CD4-positive, alpha-beta T cell treated with Interleukin-17A for 1 hour (primary cell): ENCODE results near the gene HTR1B.

Experiments used
- DNase-seq: peaks from one replicate; pipeline ENCODE4 v3.0.0-alpha.2; 2020

HTR1B gene

DNA sequence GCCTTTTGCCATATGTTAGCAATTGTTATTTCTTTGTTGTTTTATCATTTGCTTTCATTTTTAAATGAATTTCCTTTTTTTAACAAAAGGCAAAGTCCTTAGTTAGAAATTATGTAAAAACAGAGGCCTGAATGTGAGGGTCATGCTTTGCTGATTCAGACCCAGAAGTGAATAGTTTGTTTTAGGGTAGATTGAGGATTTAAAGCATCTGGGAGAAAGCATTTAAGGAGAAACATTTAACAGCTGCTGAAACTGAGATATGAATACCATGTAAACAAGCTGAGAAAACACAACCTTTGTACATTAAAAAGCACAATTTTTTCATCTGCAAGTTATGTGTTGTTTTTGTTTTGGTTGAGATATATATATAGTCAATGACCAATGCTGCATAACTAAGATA, 8.0 kb downstream of the HTR1B start:
- no peak for DNase-seq

- no peak for DNase-seq
Measured at GRCh38 chr6:77454386-77454785, 8.9 kb downstream of the HTR1B start.

DNA sequence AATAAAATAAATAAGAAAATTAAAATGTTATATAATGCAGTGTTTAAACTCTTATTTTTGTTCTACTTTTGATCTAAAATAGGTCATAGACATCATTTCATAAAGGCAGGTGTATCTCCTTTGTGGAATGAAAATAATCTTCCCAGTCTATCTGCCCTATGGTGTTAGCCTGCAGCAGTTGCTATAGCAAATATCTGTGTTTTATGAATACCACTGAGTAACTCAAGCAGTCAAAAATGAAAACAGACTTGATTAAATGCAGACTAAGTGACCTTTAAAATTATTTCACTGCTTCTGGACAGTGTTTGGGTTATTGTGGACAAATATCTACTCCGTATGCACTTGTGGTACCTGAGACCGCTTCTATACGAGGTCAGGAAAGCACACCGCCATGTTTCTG, 11.8 kb downstream of the HTR1B start:
- no peak for DNase-seq

DNA sequence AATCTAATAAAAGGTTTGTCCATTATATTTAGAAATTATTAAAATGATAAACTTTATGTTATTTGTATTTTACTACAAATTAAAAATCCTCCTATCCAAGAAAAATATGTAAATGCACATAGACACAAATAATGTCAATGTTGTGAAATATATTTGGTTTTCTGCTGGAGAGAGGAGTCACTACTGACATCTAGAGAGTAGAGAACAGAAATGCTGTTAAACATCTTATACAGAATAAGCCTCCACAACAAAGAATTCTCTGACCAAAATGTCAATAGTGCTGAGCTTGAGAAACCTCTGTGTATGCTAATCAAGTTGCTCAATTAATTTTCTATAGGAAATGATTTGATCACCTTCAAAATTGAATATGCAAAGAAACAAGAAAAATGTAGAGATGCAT, 12.4 kb downstream of the HTR1B start:
- DNase-seq = no peak

- DNase-seq = no peak
Measured at GRCh38 chr6:77448546-77448945, 14.7 kb downstream of the HTR1B start.

DNA sequence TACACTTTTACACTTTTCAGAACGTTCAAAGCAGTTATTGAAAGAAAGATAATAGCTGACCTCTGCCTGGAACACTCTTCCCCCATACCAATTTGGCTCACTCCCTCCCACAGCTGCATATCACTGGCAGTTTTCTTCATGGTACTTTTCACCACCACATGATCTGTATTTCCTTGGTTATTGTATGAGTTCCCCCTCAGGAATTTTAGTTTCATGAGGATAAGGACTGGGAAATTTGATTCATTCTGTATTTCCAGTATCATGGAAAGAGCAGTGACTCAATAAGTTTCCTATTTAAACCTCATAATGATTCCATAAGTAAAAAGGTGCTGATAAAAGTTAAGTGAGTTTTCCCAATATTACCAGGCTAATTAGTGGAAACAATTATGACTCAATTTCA, 16.0 kb downstream of the HTR1B start:
- DNase-seq = no peak

- DNase-seq = no peak
Measured at GRCh38 chr6:77446249-77446648, 17.0 kb downstream of the HTR1B start.

DNA sequence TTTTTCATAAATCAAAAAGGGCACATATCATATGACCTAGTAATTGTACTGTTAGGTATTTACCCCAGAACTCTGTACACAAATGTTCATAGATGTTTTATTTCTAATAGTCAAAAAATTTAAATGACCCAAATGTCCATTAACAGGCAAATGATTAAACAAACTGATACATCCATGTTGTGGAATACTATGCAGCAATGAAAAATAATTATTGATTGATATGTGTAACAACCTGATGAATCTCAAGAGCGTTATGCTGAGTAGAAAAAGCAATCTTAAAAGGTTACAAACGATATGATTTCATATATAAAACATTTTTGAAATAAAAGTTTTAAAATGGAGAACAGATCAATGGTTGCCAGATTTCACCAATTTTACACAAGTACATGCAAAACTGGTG, 18.1 kb downstream of the HTR1B start:
- no peak for DNase-seq

GRCh38 chr6:77440206-77440976, 22.9 kb downstream of the HTR1B start:
- no peak for DNase-seq

DNA sequence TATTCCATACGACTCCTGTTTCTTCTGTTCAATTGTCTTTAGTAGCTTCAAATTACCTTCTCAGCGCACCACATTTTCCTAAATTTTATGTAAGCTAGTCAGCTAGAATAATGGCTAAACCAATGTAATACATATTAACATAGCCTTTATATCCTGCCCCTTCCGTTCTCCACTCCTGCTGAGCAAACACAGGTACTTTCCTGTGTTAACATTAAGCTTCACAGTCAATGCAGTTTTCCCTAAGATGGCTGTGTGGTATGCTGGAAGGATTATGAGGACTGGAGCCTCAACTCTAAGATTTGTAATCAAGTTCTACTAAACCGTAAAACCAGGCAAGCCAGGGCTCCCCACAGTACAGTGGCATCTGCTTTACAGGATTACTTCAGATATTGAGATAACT, 29.4 kb downstream of the HTR1B start:
- no peak for DNase-seq

GRCh38 chr6:77430504-77430903, 32.8 kb downstream of the HTR1B start:
- no peak for DNase-seq

DNA sequence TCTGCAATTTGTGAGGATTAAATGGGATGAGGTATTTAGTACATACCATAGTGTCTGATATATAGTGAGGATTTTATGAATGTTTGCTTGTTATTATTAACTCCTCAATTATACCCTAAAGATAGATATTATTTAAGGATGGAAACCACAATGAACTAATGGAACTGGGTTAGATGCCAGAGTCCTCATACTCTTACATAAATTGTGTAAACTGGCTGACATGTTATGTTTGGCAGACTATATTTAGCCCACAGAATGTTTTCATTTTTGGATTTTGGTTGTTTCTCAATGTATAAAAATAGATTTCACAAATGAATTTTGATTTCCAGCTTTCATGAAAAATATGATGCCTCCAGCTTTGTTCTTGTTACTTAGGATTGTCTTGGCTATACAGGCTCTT, 37.6 kb downstream of the HTR1B start:
- no peak for DNase-seq

DNA sequence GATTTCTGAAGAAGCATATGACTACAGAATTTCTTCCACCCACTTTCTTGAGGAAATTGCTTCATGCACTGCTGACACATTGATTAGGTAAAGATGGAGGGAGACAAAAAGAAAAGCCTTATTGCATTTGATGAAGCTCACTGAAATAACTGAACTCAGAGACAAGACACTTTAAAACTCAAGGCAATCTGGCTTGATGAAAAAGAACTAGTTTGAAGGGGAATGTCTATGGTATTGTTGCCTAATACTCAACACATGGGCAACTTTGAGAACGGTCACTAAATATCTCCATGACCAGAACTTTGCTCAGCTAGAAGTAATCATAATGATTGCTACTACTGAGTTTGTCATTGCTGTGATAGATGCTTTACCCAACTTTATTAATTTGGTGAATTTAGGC, 38.1 kb downstream of the HTR1B start:
- DNase-seq = no peak

GRCh38 chr6:77424761-77425160, 38.5 kb downstream of the HTR1B start:
- DNase-seq = no peak

DNA sequence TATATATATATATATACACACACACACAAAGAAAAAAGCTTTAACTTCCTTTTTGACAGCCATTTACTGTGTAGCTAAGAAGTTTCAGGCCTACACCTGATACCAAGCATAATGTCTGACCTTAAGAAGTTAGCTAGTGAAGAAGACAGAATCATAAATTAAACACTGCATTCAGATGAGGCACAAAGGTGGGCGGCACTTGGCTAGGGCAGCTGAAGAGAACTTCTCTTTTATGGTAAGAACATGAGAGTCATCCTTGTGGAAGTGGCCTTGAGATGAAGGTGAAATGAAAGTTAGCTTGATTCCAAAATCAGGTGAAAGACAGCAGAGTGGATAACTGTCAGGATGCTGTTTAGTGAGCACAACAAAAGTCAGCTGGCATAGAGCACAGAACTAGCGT, 46.5 kb downstream of the HTR1B start:
- DNase-seq = no peak

- no peak for DNase-seq
Measured at GRCh38 chr6:77415706-77416105, 47.6 kb downstream of the HTR1B start.
